H1 (cell line): ENCODE measurements around the gene FAM111A. TPM values are rescaled to one million over a fixed set of nuclear protein-coding genes. Genes with fewer than 3 reads are reported as not detected.

Source experiments
- CTCF ChIA-PET: fragments of 300-600 bp; sonication (Branson Sonifier 250); formaldehyde crosslinking; loops from one replicate; lab custom pipeline; 2021; ENCODE audit not compliant: partially characterized antibody; lab: Charles Lee
- POLR2A ChIA-PET: fragments of 300-600 bp; sonication (Branson Sonifier 250); formaldehyde crosslinking; loops from one replicate; lab custom pipeline; 2021; ENCODE audit warnings: inconsistent platforms; ENCODE audit not compliant: partially characterized antibody; lab: Charles Lee
- DNase-seq, 2 experiments: peaks; one replicate each; pipeline versions ENCODE4 v3.0.0 to v3.0.0-alpha.2; 2010 to 2022; ENCODE audit warnings: low spot score in 2 of 2, low read depth in 1 of 2, mixed read lengths in 1 of 2
- FAIRE-seq: peaks from 2 replicates; lab custom pipeline; 2011; peaks lifted over from hg19 to GRCh38; lab: Jason Lieb, UNC
- H2AFZ ChIP-seq: 2 replicates; pipeline ENCODE4 v1.8.1; 2012; ENCODE audit warnings: low read length, inconsistent platforms
- H2AK5ac ChIP-seq: 2 replicates; pipeline ENCODE4 v1.6.1; 2013; ENCODE audit warnings: low read depth, low read length
- H2BK120ac ChIP-seq: replicated peaks from 2 replicates; pipeline ENCODE3; 2013; ENCODE audit warnings: low read depth, low read length, inconsistent platforms
- H2BK12ac ChIP-seq: 2 replicates; pipeline ENCODE4 v1.6.1; 2013; ENCODE audit warnings: low read depth, low read length
- H2BK15ac ChIP-seq: 2 replicates; pipeline ENCODE4 v1.6.1; 2013; ENCODE audit warnings: low read length
- H2BK20ac ChIP-seq: 2 replicates; pipeline ENCODE4 v1.6.1; 2013; ENCODE audit warnings: low read length
- H2BK5ac ChIP-seq: 2 replicates; pipeline ENCODE4 v1.6.1; 2013; ENCODE audit warnings: low read depth, low read length
- H3K14ac ChIP-seq: 2 replicates; pipeline ENCODE4 v1.6.1; 2013; ENCODE audit warnings: inconsistent platforms; ENCODE audit not compliant: insufficient read length
- H3K18ac ChIP-seq: 2 replicates; pipeline ENCODE4 v1.6.1; 2013; ENCODE audit warnings: low read length; ENCODE audit errors: extremely low read depth
- H3K23ac ChIP-seq: 2 replicates; pipeline ENCODE4 v1.6.1; 2013; ENCODE audit warnings: inconsistent platforms; ENCODE audit not compliant: insufficient read length
- H3K23me2 ChIP-seq: 2 replicates; pipeline ENCODE4 v1.6.1; 2013; ENCODE audit warnings: low read depth, low read length
- H3K27ac ChIP-seq: 2 replicates; pipeline ENCODE4 v1.6.1; 2011; ENCODE audit warnings: low read depth, low read length, inconsistent platforms
- H3K27me3 ChIP-seq, 4 experiments: replicated peaks in 1 of 4; 1 replicate in 1 of 4; 2 replicates in 3 of 4; pipeline versions ENCODE4 v1.6.1 to v1.8.1; 2011 to 2013; ENCODE audit warnings: low read length in 3 of 4, mild to moderate bottlenecking in 3 of 4, inconsistent platforms in 2 of 4, mixed read lengths in 2 of 4, moderate library complexity in 1 of 4; ENCODE audit not compliant: control insufficient read depth in 3 of 4, insufficient read depth in 3 of 4; ENCODE audit errors: extremely low read depth in 1 of 4
- H3K36me3 ChIP-seq, 4 experiments: 2 replicates each; pipeline versions ENCODE4 v1.6.1 to v1.8.1; 2011 to 2013; ENCODE audit warnings: mild to moderate bottlenecking in 4 of 4, low read length in 3 of 4, moderate library complexity in 2 of 4, control low read depth in 1 of 4, inconsistent platforms in 1 of 4; ENCODE audit not compliant: insufficient read depth in 4 of 4, control insufficient read depth in 2 of 4
- H3K4ac ChIP-seq: replicated peaks from 2 replicates; pipeline ENCODE3; 2013; ENCODE audit warnings: low read length, low read depth, mixed read lengths, inconsistent platforms; ENCODE audit not compliant: insufficient read length
- H3K4me1 ChIP-seq, 4 experiments: replicated peaks in 1 of 4; 1 replicate in 1 of 4; 2 replicates in 3 of 4; pipeline versions ENCODE4 v1.6.1 to v1.8.1; 2011 to 2013; ENCODE audit warnings: low read length in 3 of 4, inconsistent platforms in 2 of 4, mixed read lengths in 1 of 4; ENCODE audit not compliant: insufficient read depth in 4 of 4, control insufficient read depth in 3 of 4
- H3K4me2 ChIP-seq, 2 experiments: 2 replicates each; pipeline versions ENCODE4 v1.6.1 to v1.8.1; 2011 to 2013; ENCODE audit warnings: low read depth in 2 of 2, low read length in 2 of 2, control low read depth in 1 of 2, inconsistent platforms in 1 of 2, mild to moderate bottlenecking in 1 of 2; ENCODE audit not compliant: insufficient read depth in 1 of 2
- H3K4me3 ChIP-seq, 4 experiments: fragments of 200-600, 300-600 bp in 1 of 4; sonication (generic), shearing (Covaris generic), sonication (Bioruptor Twin) in 1 of 4; 2 replicates each; pipeline versions ENCODE4 v1.5.1 to v1.8.1; 2011 to 2016; ENCODE audit warnings: low read length in 4 of 4, low read depth in 3 of 4, control low read depth in 2 of 4, inconsistent platforms in 2 of 4, mild to moderate bottlenecking in 2 of 4, mixed read lengths in 1 of 4, moderate library complexity in 1 of 4; ENCODE audit not compliant: insufficient read depth in 2 of 4; ENCODE audit errors: extremely low read depth in 1 of 4
- H3K56ac ChIP-seq: replicated peaks from 2 replicates; pipeline ENCODE3; 2013; ENCODE audit warnings: low read depth, mild to moderate bottlenecking, mixed read lengths, low read length, inconsistent platforms; ENCODE audit not compliant: insufficient read length
- H3K79me1 ChIP-seq: 2 replicates; pipeline ENCODE4 v1.6.1; 2013; ENCODE audit warnings: low read depth, low read length, control low read depth
- H3K79me2 ChIP-seq, 2 experiments: 2 replicates each; pipeline versions ENCODE4 v1.6.1 to v1.8.1; 2012 to 2013; ENCODE audit warnings: low read length in 2 of 2, mild to moderate bottlenecking in 2 of 2, inconsistent platforms in 1 of 2; ENCODE audit not compliant: insufficient read depth in 2 of 2, control insufficient read depth in 1 of 2
- H3K9ac ChIP-seq, 4 experiments: replicated peaks in 1 of 4; 1 replicate in 1 of 4; 2 replicates in 3 of 4; pipeline versions ENCODE4 v1.6.1 to v1.8.1; 2011 to 2013; ENCODE audit warnings: low read depth in 3 of 4, low read length in 3 of 4, control low read depth in 2 of 4, mild to moderate bottlenecking in 2 of 4, moderate library complexity in 2 of 4, inconsistent platforms in 1 of 4; ENCODE audit errors: extremely low read depth in 1 of 4
- H3K9me3 ChIP-seq, 2 experiments: 2 replicates each; pipeline versions ENCODE4 v1.6.1 to v1.8.1; 2012 to 2013; ENCODE audit warnings: mild to moderate bottlenecking in 2 of 2, moderate library complexity in 2 of 2, control low read depth in 1 of 2, inconsistent platforms in 1 of 2, low read depth in 1 of 2, low read length in 1 of 2, mixed read lengths in 1 of 2; ENCODE audit not compliant: insufficient read depth in 2 of 2
- H4K20me1 ChIP-seq, 2 experiments: replicated peaks in 1 of 2; 2 replicates each; pipeline versions ENCODE3 to v1.8.1; 2011 to 2013; ENCODE audit warnings: inconsistent platforms in 2 of 2, low read length in 2 of 2, mild to moderate bottlenecking in 1 of 2; ENCODE audit not compliant: insufficient read depth in 2 of 2, control insufficient read depth in 1 of 2
- H4K5ac ChIP-seq: 2 replicates; pipeline ENCODE4 v1.6.1; 2013; ENCODE audit warnings: low read length, low read depth, mixed read lengths, inconsistent platforms; ENCODE audit not compliant: insufficient read length
- H4K8ac ChIP-seq: 2 replicates; pipeline ENCODE4 v1.8.0; 2013; ENCODE audit warnings: mild to moderate bottlenecking, moderate library complexity, low read length, inconsistent platforms; ENCODE audit not compliant: insufficient read depth; ENCODE audit errors: extremely low read depth
- H4K91ac ChIP-seq: replicated peaks from 2 replicates; pipeline ENCODE3; 2013; ENCODE audit warnings: low read length, mixed read lengths, inconsistent platforms; ENCODE audit not compliant: insufficient read length
- EP300 ChIP-seq, 2 experiments: IDR thresholded peaks; 1 replicate in 1 of 2; 2 replicates in 1 of 2; pipeline ENCODE4 v1.6.1; 2011 to 2012; ENCODE audit warnings: low read depth in 2 of 2, low read length in 2 of 2, mild to moderate bottlenecking in 2 of 2, borderline replicate concordance in 1 of 2, inconsistent platforms in 1 of 2, moderate library complexity in 1 of 2
- KDM1A ChIP-seq: fragments of 200-600, 300-600 bp; sonication (generic); IDR thresholded peaks from 2 replicates; pipeline ENCODE4 v1.7.1; 2016; ENCODE audit warnings: mild to moderate bottlenecking, low read length, borderline replicate concordance
- KDM4A ChIP-seq: IDR thresholded peaks from one replicate; pipeline ENCODE4 v1.7.1; 2012; ENCODE audit warnings: low read depth, mild to moderate bottlenecking, moderate library complexity, low read length, inconsistent platforms; ENCODE audit not compliant: severe bottlenecking
- KDM5A ChIP-seq: fragments of 200-600 bp; IDR thresholded peaks from 2 replicates; pipeline ENCODE4 v1.7.1; 2012; ENCODE audit warnings: mild to moderate bottlenecking, low read length, inconsistent platforms, mixed read lengths
- NANOG ChIP-seq: IDR thresholded peaks from 2 replicates; pipeline ENCODE4 v1.6.1; 2011; ENCODE audit warnings: low read length, low read depth, mild to moderate bottlenecking, inconsistent platforms; ENCODE audit not compliant: insufficient read depth, poor library complexity, severe bottlenecking
- RAD21 ChIP-seq, 2 experiments: IDR thresholded peaks in 1 of 2; conservative IDR thresholded peaks in 1 of 2; 2 replicates each; pipeline ENCODE4 v1.6.1; 2011; ENCODE audit warnings: low read depth in 2 of 2, low read length in 2 of 2, improper control_type of control experiment in 1 of 2, inconsistent platforms in 1 of 2, mild to moderate bottlenecking in 1 of 2, moderate library complexity in 1 of 2
- RNF2 ChIP-seq: fragments of 200-900, 300-1000 bp; sonication (generic); IDR thresholded peaks from 2 replicates; pipeline ENCODE4 v1.7.1; 2016; ENCODE audit warnings: borderline replicate concordance, low read depth, mild to moderate bottlenecking, antibody characterized with exemption, low read length; ENCODE audit not compliant: poor library complexity, severe bottlenecking; ENCODE audit errors: missing control alignments
- SIX5 ChIP-seq: IDR thresholded peaks from 2 replicates; pipeline ENCODE4 v1.6.1; 2011; ENCODE audit warnings: mild to moderate bottlenecking, low read depth, low read length
- TBP ChIP-seq: IDR thresholded peaks from 2 replicates; pipeline ENCODE4 v1.6.1; 2011; ENCODE audit warnings: low read depth, low read length, improper control_type of control experiment
- TCF12 ChIP-seq: IDR thresholded peaks from 2 replicates; pipeline ENCODE4 v1.6.1; 2011; ENCODE audit warnings: low read depth, mild to moderate bottlenecking, low read length
- WGBS, 2 experiments: shearing (Covaris generic) in 1 of 2; methylation state at CpG; one replicate each; pipeline versions ENCODE4 v1.1.6 to v1.1.7; 2013 to 2015; ENCODE audit warnings: low lambda C conversion rate in 2 of 2, mixed read lengths in 2 of 2, inconsistent platforms in 1 of 2, low coverage in 1 of 2, missing lambda C conversion rate in 1 of 2; ENCODE audit not compliant: insufficient replicate concordance in 2 of 2, insufficient coverage in 1 of 2, insufficient read length in 1 of 2; ENCODE audit errors: extremely low coverage in 1 of 2, missing lambda C conversion rate in 1 of 2; 5-methylcytosine and 5-hydroxymethylcytosine counted together
- polyA plus RNA-seq, 7 experiments: library from polyadenylated mRNA; depleted of rRNA in 3 of 7; stranded (reverse) in 5 of 7; unstranded in 2 of 7; fragments of >200 nt in 5 of 7; fragments of 200-250 nt in 2 of 7; gene quantifications; 1 replicate in 5 of 7; 2 replicates in 1 of 7; 4 replicates in 1 of 7; pipeline versions ENCODE4 v1.2.1 to v1.2.3, GENCODE V29; 2011 to 2013; ENCODE audit warnings: missing spikeins in 2 of 7, mixed read lengths in 2 of 7
- total RNA-seq: library from RNA; stranded (reverse); fragmentation: NEBNext Ultra II Directional; extraction: Animal tissue kit (Norgen Biotek cat#: 25700); gene quantifications from 2 replicates; pipeline ENCODE4 v1.2.1, GENCODE V29; 2021
- TF ChIP-seq, protein P1 (sequence below): IDR thresholded peaks from 2 replicates; pipeline ENCODE4 v1.6.1; 2011; ENCODE audit warnings: low read length, improper control_type of control experiment

The FAM111A gene
- total and polyA plus RNA-seq, 2 of the 8 experiments (the other 6 are each of a cell fraction or from before 2014, with no cell fraction given): 10.2 to 29.9 TPM

DNA sequence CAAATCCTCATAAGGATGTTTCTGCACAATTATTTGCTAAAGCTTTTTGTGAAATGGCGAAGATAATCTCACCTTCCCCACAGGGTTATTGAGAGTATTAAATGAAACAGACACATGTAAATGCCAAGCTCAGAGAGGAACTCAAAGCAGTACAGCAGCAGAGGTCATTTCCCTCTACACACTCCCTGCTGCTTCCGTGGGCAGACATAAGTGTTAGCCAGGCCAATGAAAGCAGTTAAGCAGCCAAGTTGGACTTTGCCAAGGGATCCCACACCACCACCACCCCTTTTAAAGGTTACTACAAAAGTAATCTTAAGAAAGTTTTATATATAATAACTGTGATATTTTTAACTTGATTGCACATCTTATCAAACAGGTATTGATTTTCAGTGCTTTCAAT is 4.0 kb upstream of the FAM111A start:
- no peaks in the 10 kb centered on the region for H3K9me3 ChIP-seq
- H2BK12ac ChIP-seq: no peak overlapping the region
- H3K56ac ChIP-seq: no peak overlapping the region
- 0 out of 2 replicates have a peak, but pooled peaks cover 2% of the 10 kb centered on the region for H3K23me2 ChIP-seq
- FAIRE-seq (no peak), DNase-seq (no peak)
- H2BK15ac ChIP-seq: no peak overlapping the region
- H3K18ac ChIP-seq: no peak overlapping the region
- no peak overlapping the region for H2BK20ac ChIP-seq
- ChIA-PET POLR2A (interaction anchor here (1.2 kb wide), 1 partner anchor 32 kb away, joined by 3 read pairs; the partner anchor contains the start of gene FAM111B), CTCF (interaction anchor here (0.7 to 1.5 kb wide), 3 partner anchors 19 to 132 kb away, joined by 3 to 5 read pairs (median 4); no protein-coding TSS in a partner anchor)
- no peaks in the 10 kb centered on the region for H3K79me1 ChIP-seq
- H4K20me1 ChIP-seq: no peaks in the 10 kb centered on the region
- no peak overlapping the region for H4K5ac ChIP-seq
- H3K14ac ChIP-seq: no peak overlapping the region
- no peak overlapping the region for H4K8ac ChIP-seq
- H3K36me3 ChIP-seq: peaks cover 0 to 14% (median under 1%) of the 10 kb centered on the region in 4 experiments; a peak in 3 of 8 replicates
- 72% methylated on average over 2 of the region's 2 CpGs; no CpG with 5 or more reads in 1 of the 2 experiments for WGBS, 2 experiments
- no peak overlapping the region for H2AFZ ChIP-seq
- H2BK5ac ChIP-seq: no peak overlapping the region
- H4K91ac ChIP-seq: no peak overlapping the region
- no peak overlapping the region for H3K9ac ChIP-seq
- no peak overlapping the region for H2BK120ac ChIP-seq
- H3K4ac ChIP-seq: no peak overlapping the region
- no peak overlapping the region for H2AK5ac ChIP-seq
- no peaks in the 10 kb centered on the region for H3K79me2 ChIP-seq
- no peak overlapping the region for H3K23ac ChIP-seq
- H3K4me2 ChIP-seq: no peak overlapping the region
- H3K4me1 ChIP-seq: peaks cover 0 to 5% (median 0%) of the 10 kb centered on the region in 4 experiments; a peak in 2 of 7 replicates
- no peak overlapping the region for H3K27ac ChIP-seq
- H3K27me3 ChIP-seq: no peaks in the 10 kb centered on the region
- H3K4me3 ChIP-seq: no peak overlapping the region
- no peak for TF ChIP-seq KDM5A
- TF ChIP-seq RAD21 (IDR thresholded peaks at IDR 0.05 in 1 of 2, conservative IDR thresholded peaks at IDR 0.05 in 1 of 2; ENCODE audit: low read depth in 2 of 2, low read length in 2 of 2): no peak
- no peak for TF ChIP-seq SIX5
- TF ChIP-seq TBP: no peak
- no peak for TF ChIP-seq KDM1A
- TF ChIP-seq EP300 (IDR thresholded peaks at IDR 0.05; ENCODE audit: borderline replicate concordance in 1 of 2, low read depth in 2 of 2, low read length in 2 of 2): no peak
- TF ChIP-seq TCF12: no peak
- TF ChIP-seq, protein P1, sequence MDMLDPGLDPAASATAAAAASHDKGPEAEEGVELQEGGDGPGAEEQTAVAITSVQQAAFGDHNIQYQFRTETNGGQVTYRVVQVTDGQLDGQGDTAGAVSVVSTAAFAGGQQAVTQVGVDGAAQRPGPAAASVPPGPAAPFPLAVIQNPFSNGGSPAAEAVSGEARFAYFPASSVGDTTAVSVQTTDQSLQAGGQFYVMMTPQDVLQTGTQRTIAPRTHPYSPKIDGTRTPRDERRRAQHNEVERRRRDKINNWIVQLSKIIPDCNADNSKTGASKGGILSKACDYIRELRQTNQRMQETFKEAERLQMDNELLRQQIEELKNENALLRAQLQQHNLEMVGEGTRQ: no peak
- no peak for TF ChIP-seq KDM4A
- TF ChIP-seq NANOG: no peak
- no peak for TF ChIP-seq RNF2
